WI38 (cell line): Measurements from ENCODE around the gene CERS3.
A peak's percentile ranks its signal among the peaks of the same experiment; 100 is the strongest.

Experiments
- H3K4me3 ChIP-seq: 2 replicates; pipeline ENCODE4 v1.5.1; 2011; ENCODE audit warnings: low read depth, mild to moderate bottlenecking, control low read depth, low read length
- TF ChIP-seq, protein P1 (sequence below): IDR thresholded peaks from 2 replicates; pipeline ENCODE4 v1.5.1; 2012; ENCODE audit warnings: low read depth, mild to moderate bottlenecking, control low read depth, low read length

Gene CERS3

DNA sequence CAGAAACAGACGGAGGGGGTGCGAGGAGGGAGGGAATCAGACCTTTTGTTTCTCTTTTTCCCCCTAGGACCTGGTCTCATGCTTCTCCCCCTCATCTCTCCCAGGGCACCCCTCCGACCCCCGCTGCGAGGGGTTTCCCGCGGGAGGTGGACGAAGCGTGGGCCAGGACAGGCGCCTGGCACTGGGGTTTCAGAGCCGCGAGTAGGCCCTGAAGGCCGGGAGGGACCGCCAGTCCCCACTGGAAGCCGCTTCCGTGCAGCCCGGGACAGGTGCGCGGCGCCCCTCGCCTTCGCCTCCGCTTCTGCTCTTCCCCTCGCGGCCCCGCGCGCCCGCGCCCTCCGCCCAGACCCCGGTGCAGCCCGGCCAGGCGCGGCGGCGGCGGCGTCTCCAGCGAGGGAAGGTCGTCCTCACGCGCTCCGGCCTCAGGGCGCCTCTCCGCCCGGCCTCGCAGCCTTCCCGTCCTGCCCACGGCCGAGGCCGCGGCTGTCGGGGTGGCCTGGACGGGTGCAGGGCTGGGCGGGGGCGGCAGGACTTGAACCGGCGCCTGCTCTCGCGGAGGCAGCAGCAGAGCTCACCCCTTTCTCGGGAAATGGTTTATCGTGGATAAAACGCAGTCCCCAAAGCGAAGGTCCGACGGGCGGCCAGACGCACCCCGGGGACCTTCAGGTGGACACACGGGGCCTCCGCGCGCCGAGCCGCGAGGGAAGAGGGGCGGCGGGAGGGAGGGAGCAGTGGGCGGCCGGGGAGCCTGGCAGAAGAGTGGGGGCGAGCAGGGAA, 155.4 kb downstream of the CERS3 start:
- TF ChIP-seq, protein P1, sequence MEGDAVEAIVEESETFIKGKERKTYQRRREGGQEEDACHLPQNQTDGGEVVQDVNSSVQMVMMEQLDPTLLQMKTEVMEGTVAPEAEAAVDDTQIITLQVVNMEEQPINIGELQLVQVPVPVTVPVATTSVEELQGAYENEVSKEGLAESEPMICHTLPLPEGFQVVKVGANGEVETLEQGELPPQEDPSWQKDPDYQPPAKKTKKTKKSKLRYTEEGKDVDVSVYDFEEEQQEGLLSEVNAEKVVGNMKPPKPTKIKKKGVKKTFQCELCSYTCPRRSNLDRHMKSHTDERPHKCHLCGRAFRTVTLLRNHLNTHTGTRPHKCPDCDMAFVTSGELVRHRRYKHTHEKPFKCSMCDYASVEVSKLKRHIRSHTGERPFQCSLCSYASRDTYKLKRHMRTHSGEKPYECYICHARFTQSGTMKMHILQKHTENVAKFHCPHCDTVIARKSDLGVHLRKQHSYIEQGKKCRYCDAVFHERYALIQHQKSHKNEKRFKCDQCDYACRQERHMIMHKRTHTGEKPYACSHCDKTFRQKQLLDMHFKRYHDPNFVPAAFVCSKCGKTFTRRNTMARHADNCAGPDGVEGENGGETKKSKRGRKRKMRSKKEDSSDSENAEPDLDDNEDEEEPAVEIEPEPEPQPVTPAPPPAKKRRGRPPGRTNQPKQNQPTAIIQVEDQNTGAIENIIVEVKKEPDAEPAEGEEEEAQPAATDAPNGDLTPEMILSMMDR: no peak
- H3K4me3 ChIP-seq: no peak overlapping the region

DNA sequence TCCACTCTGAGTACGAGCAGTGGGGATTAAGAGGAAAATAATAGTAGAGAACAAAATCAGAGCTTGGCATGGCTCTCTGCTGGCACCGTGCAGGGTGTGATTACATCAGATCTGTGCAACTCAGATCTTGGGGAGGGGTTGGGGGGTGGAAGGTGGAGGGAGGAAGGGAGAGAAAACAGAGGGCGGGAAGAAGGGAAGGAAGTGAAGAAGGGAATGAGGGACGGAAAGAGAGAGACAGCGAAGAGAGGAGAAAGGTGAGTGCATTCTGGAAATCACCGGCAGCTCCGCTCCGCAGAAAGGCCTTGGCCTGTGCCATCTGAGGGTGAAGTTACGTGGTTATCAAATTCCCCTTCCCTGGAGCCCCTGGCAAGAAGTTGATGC, 156.0 kb downstream of the CERS3 start:
- H3K4me3 ChIP-seq: no peak overlapping the region
- TF ChIP-seq, protein P1: no peak

DNA sequence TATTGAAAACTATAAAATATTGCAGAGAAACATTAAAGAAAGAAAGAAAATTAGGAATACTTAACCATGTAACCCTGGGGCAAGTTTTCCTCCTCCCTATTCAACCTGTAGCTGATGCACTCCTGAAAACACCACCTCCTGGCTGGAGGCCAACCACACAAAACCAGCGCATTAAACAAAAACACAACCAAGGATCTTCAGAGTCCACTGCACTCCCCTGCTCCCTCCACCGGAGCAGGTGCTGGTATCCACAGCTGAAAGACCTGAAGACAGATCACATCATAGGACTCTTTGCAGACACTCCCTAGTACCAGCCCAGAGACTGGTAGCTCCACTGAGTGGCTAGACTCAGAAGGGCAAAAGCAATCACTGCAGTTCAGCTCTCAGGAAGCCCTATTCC, 173.4 kb downstream of the CERS3 start:
- H3K4me3 ChIP-seq: no peak overlapping the region
- TF ChIP-seq, protein P1: no peak

- TF ChIP-seq, protein P1: no peak
- no peak overlapping the region for H3K4me3 ChIP-seq
Observed at GRCh38 chr15:100353449-100353848, 175.3 kb downstream of the CERS3 start.

- peak overlapping the region; percentile 50 for H3K4me3 ChIP-seq
- TF ChIP-seq, protein P1: no peak
Observed at GRCh38 chr15:100350434-100351226, 178.1 kb downstream of the CERS3 start.
